C4-2B (cell line): ENCODE data around the gene GLTP.

Experiments used
- H3K27ac ChIP-seq: fragments of 450-650 bp; 2 replicates; pipeline ENCODE4 v1.5.1; 2017
- CTCF ChIP-seq: fragments of 450-650 bp; conservative IDR thresholded peaks from 2 replicates; pipeline ENCODE4 v1.5.1; 2017; ENCODE audit warnings: mild to moderate bottlenecking
- ZFX ChIP-seq: fragments of 450-650 bp; IDR thresholded peaks from 2 replicates; pipeline ENCODE4 v1.6.1; 2017

Gene GLTP

GRCh38 chr12:109827566-109828550 is 52.5 kb downstream of the GLTP start:
- no peak overlapping the region for H3K27ac ChIP-seq
- TF ChIP-seq ZFX (no peak), CTCF (no peak)

- no peak for TF ChIP-seq CTCF
- TF ChIP-seq ZFX: no peak
- H3K27ac ChIP-seq: no peak overlapping the region
Observed at GRCh38 chr12:109827080-109827479, 53.3 kb downstream of the GLTP start.

DNA sequence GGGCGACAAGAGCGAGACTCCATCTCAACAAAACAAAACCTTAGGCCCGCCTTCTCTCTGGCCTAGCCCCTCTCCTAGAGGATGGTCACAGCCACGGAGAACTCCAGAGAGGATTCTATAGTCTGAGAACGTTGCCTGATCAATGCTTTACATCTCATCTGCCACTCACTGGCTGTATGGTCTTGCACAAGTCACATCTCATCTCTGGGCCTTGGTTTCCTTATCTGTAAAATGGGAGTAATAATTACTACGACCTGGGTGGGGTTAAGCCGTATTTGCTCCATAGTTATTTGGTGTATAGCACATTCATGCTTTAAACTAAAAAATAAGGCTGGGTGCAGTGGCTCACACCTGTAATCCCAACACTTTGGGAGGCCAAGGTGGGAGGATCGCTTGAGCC is 55.6 kb downstream of the GLTP start:
- TF ChIP-seq ZFX (no peak), CTCF (no peak)
- no peak overlapping the region for H3K27ac ChIP-seq

DNA sequence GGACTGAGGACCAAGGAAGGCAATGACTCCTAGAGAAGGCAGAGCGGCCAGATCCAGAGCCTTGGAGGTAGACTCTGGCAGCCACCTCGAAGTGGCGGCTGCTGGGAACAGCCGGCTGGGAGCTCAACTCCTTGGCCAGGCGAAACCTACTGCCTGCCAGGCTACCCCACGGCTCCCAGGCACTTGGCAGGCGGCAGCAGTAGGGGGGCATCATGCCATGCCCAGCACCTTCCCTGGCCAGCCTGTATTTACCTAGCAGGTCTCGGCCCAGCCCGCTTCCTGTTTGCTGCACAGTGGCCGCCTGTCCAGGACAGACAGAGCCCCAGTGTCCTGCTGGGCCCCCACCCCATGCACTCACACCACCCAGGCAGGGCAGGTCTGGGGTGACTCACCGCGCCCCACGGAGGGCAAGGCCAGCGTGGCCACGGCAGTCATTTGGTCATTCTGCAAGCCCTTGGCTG is 57.4 kb downstream of the GLTP start:
- no peak overlapping the region for H3K27ac ChIP-seq

GRCh38 chr12:109822416-109822815 is 57.9 kb downstream of the GLTP start:
- H3K27ac ChIP-seq: no peak overlapping the region

More for the DNA sequence above, 57.4 kb downstream of the GLTP start:
- no peak for TF ChIP-seq ZFX
- TF ChIP-seq CTCF: no peak

DNA sequence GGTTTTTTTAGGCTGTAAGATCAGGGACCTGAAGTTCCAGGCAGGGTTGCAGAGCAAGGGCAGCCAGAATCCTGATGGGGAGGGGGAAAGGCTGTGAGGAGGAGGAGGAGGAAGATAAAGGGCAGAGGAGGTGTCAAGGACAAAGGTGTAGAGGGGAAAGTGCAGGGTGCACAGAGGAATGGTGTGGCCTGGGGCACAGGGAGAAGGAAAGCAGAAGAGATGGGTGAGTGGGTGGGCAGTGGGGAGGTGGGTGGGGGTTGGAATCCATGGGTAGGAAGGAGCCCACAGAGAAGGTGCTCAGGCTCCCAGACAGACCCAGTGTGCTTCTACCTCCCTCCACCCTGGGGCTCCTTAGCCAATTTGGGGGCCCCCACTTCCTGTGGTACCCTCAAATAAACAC is 58.4 kb downstream of the GLTP start:
- no peak for TF ChIP-seq ZFX
- TF ChIP-seq CTCF: no peak
- no peak overlapping the region for H3K27ac ChIP-seq

More at GRCh38 chr12:109822416-109822815, 57.9 kb downstream of the GLTP start:
- TF ChIP-seq ZFX: no peak
- TF ChIP-seq CTCF: no peak

DNA sequence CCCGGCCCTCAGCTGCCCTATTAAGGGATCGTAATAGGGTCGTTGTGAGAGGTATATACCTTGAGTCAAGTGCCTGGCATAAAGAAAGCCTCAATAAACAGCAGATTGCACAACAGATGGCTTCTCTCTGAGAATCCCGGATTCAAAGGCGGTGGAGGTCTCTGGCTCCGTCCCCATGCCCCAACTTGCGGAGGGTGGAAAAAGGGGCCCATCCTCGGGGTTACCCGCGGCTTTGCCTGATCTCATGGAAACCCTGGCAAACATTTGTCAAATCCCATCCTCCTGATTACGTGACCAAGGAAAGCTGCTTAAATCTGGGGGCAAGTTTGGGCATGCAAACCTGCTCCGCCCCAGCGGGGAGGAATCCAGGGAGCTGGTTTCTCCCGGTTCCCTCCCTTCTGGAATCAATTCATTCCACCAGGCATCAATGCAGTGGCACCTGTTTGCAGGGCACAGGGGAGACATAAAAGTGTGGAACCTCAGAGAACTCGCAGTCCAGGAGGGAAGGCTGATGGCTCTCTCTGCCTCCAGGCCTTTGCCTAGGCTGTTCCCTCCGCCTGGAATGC is 59.4 kb downstream of the GLTP start:
- H3K27ac ChIP-seq: no peak overlapping the region
- TF ChIP-seq CTCF: no peak
- no peak for TF ChIP-seq ZFX
